Effector CD8-positive, alpha-beta T cell (primary cell): Measurements from ENCODE around the gene EPB41L3.

Source experiments
- DNase-seq: peaks from one replicate; lab custom pipeline; 2025; lab: John Stamatoyannopoulos, UW

Gene EPB41L3

GRCh38 chr18:5452943-5453443, 90.8 kb downstream of the EPB41L3 start:
- no peak for DNase-seq

GRCh38 chr18:5451871-5452270, 91.9 kb downstream of the EPB41L3 start:
- DNase-seq, result no peak

- DNase-seq, result no peak
Measured at GRCh38 chr18:5451150-5451549, 92.6 kb downstream of the EPB41L3 start.

- no peak for DNase-seq
Measured at GRCh38 chr18:5449858-5450509, 93.8 kb downstream of the EPB41L3 start.

DNA sequence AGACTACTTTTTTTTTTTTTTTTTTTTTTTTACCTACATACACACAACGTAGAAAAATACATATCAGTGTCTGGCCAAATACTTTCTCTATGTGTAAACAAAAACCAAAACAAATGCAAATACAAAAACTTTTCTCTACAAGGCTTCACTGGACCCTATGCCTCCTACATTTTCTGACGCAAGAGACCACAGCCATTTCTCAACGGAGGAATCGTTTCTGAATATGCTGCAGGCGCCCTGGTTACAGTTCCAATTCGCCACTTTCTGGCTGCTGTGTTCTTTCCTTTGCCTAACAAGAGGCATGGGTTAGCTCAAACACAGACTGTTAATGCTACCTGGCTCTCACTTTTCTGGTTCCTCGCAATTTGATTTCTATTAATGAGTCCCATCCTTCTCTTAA, 96.4 kb downstream of the EPB41L3 start:
- DNase-seq, result no peak

- DNase-seq, result no peak
Measured at GRCh38 chr18:5444847-5445246, 99.0 kb downstream of the EPB41L3 start.

- DNase-seq, result no peak
Measured at GRCh38 chr18:5444269-5444668, 99.5 kb downstream of the EPB41L3 start.

GRCh38 chr18:5439986-5440696, 103.7 kb downstream of the EPB41L3 start:
- DNase-seq, result no peak

DNA sequence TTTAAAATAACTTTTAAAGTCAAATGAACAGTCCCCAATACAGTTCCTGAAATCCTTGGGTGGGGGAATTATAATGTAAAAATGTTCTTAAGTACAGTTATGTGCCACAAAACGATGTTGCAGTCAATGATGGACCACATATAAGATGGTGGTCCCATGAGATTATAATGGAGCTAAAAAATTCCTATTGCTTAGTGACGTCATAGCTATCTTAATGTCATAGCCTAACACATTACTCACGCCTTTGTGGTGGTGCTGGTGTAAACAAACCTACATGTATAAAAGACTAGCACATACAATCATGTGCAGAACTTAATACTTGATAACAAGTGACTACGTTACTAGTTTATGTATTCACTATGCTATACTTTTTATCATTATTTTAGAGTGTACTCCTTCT, 109.4 kb downstream of the EPB41L3 start:
- no peak for DNase-seq

DNA sequence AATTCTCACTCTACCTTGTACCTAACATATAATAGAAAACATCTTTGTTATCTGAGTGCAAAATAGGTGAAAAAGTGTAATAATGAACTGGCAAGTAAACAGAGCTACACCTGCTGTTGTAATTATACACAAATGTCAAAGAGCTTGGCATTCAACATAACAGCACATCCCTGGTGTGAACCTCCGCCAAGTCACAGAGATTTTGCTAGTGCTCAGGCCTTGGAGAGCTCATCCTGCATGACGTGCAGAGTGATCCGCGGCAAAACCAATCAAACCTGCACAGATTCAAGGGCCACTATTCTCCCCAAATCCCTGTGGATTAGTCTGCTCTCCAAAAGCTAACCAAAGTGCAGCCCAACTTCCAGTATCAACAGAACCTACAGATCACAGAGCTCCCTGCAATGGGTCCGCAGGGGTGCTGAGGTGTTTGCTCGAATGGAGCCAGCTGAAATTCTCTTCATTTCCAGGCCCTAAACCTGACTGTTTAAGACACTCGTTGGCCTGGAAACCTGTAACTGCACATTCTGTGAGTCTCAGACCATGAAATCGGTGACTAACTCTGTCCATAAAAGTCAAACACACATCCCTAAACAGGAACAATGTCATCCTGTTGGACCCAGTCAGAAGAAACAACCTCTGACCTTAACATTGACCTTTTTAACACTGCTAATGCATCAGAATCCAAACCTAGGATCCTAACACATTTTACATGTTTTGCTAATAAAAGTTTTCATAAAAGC, 111.8 kb downstream of the EPB41L3 start:
- no peak for DNase-seq

DNA sequence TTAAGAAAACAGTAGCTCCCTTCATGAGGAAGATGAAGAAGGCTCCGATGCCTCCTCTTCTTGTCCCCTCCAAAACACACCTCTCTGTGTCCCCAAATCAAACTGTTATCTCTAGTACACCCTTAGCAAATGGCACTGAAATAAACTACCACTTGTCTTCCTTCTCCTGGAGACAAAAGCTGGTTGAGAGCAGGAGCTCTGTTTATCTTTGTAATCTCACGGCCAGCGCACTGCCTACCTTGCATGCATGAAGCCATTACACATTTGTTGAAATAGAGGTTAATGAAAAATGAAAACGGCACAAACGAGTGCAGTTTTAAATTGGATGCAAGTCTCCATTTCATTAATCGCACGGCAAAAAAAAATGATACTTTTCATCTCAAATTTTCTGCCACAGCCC, 113.7 kb downstream of the EPB41L3 start:
- DNase-seq, result no peak

- DNase-seq, result no peak
Measured at GRCh38 chr18:5429681-5430080, 114.1 kb downstream of the EPB41L3 start.

DNA sequence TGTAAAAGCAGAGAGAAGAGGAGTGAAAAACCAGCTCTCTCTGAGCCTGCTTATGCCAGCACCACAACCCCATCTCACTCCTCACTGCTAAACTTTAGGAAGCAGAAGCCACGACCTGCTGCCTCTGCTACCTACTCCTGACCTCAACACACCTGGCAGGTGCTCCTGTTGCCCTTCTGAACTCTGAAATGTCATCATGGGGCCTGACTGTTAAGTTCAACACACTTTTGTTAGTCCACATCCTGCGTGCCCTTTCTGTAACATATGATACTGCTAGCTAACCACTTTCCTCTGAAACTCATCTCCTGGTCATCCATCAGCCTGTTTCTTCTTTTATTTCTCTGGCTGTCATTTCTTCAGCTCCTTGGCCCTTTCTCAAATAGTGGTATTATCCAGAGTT, 118.1 kb downstream of the EPB41L3 start:
- DNase-seq, result no peak

- DNase-seq, result no peak
Measured at GRCh38 chr18:5424903-5425664, 118.7 kb downstream of the EPB41L3 start.

DNA sequence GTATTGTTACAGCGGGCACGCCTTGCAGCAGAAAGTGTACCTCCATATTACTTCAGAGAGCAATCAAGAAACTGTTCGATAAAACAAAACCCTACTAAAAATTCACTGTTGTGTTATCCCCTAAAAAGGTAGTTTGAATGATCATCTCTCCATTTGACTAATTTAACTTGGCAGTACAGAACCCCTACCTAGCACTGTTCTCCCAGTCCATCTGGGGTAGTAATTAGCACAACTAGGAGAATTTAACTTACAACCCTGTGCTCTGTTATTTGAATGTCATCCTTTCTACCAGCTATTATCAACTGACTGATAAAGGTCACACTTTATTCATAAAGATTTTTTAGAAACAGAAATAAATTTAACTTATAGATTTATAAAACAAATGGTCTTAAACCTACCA, 121.2 kb downstream of the EPB41L3 start:
- no peak for DNase-seq

DNA sequence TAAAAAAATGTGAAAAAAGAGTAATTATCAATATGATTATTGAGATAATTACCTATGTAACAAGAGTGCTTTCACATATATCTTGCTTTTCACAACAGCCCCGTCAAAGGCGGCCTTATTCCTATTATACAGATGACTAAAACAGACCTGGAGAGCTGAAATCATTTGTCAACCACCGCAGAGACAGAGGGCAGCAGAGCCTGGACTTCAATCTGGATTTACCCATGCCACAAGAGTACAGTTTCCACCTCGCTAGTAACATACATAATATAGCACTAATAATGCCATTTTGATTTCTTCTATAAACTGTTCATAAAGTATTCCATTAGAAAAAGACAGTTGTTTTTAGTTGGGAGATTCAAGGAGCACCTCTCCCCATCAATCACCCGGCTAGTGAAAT, 121.8 kb downstream of the EPB41L3 start:
- DNase-seq, result no peak

DNA sequence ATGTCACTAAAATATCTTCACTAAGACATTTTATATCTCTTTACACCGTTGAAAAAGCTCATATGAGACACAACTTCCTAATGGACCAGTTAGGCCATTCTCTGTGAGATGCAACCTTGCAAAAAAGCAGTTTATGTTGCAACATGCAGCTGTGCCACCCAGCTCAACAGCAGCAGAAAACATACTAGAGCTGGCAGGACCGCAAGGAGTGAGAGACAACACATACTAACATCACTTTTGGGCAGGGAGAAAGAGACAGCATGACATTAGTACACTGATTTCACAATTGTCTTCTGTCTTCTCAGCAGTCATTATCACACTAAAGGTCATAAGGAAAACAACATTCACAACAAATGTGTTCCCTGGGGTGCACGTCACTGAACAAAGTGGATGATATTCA, 122.9 kb downstream of the EPB41L3 start:
- no peak for DNase-seq

- no peak for DNase-seq
Measured at GRCh38 chr18:5419601-5420000, 124.2 kb downstream of the EPB41L3 start.

GRCh38 chr18:5419030-5419429, 124.8 kb downstream of the EPB41L3 start:
- no peak for DNase-seq

DNA sequence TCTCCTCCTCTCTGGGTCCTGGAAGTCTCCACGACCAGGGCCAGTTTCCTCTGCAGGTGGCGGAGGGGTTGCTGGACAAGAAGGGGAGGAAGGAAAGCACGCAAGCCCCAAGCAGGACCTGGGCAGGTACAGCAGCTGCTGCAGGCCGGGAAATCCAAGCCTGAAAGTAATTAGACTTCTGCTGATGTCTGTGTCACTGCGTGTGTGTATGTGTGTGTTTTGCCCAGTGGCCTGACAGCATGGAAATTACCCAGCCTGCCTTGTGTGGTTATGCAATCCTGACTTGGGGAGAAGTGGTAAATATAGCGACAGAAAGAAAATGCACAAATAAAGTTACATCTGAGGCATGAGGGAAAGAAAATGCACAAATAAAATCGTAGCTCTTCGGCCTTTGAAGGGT, 126.5 kb downstream of the EPB41L3 start:
- DNase-seq, result no peak

- DNase-seq, result no peak
Measured at GRCh38 chr18:5416112-5416511, 127.7 kb downstream of the EPB41L3 start.

DNA sequence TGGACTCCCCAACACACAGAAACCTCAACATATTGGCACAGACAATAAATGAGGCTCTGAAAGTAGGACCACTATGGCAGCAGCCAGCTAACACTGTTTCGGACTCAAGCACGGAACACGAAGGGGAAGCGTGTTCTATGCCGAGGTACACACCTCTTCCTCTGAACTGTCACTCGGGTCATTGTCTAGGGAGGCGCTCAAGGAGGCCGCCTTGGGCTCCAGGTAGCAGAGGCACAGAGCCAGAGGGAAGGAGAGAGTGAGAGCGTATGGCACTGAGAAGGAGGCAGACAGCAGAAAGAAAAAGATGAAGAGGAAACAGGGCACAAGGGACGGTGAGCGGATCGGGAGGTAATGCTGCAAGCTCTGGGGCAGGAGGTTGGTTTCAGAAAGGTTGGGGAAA, 128.1 kb downstream of the EPB41L3 start:
- DNase-seq, result no peak
